ENCODE measurements around the gene SLC22A23.

SLC22A23 gene

GRCh38 chr6:3456898-3457709 is at the start of gene SLC22A23:
SLC22A23 (minus strand) TSS chr6:3457050; CDS start chr6:3456559, 491 bp downstream.
- DNase-seq = peak in 1 of 2 donors; percentile 20

GRCh38 chr6:3506200-3506599 is 49.4 kb upstream of the SLC22A23 start:
- DNase-seq = peak in 1 of 2 donors; percentile 20

- no peak for DNase-seq
Measured at GRCh38 chr6:3504938-3505805, 48.3 kb upstream of the SLC22A23 start.

GRCh38 chr6:3504354-3504753 is 47.5 kb upstream of the SLC22A23 start:
- no peak for DNase-seq

GRCh38 chr6:3501826-3502500 is 45.1 kb upstream of the SLC22A23 start:
- peak in 1 of 2 donors; percentile 10 for DNase-seq

GRCh38 chr6:3500262-3501014 is 43.6 kb upstream of the SLC22A23 start:
- DNase-seq = no peak

- DNase-seq = no peak
Measured at GRCh38 chr6:3499603-3500002, 42.8 kb upstream of the SLC22A23 start.

- DNase-seq = no peak
Measured at GRCh38 chr6:3496395-3496794, 39.5 kb upstream of the SLC22A23 start.

- no peak for DNase-seq
Measured at GRCh38 chr6:3494391-3495100, 37.7 kb upstream of the SLC22A23 start.

GRCh38 chr6:3490625-3490980 is 33.8 kb upstream of the SLC22A23 start:
- no peak for DNase-seq

- DNase-seq = no peak
Measured at GRCh38 chr6:3489961-3490624, 33.2 kb upstream of the SLC22A23 start.

- no peak for DNase-seq
Measured at GRCh38 chr6:3489027-3489757, 32.3 kb upstream of the SLC22A23 start.

- DNase-seq = no peak
Measured at GRCh38 chr6:3484946-3485345, 28.1 kb upstream of the SLC22A23 start.

- no peak for DNase-seq
Measured at GRCh38 chr6:3484192-3484591, 27.3 kb upstream of the SLC22A23 start.

- no peak for DNase-seq
Measured at GRCh38 chr6:3483675-3484074, 26.8 kb upstream of the SLC22A23 start.

GRCh38 chr6:3482869-3483268 is 26.0 kb upstream of the SLC22A23 start:
- DNase-seq = no peak

- DNase-seq = no peak
Measured at GRCh38 chr6:3481640-3482039, 24.8 kb upstream of the SLC22A23 start.

- no peak for DNase-seq
Measured at GRCh38 chr6:3480009-3480408, 23.2 kb upstream of the SLC22A23 start.

- no peak for DNase-seq
Measured at GRCh38 chr6:3473773-3474172, 16.9 kb upstream of the SLC22A23 start.

- DNase-seq = no peak
Measured at GRCh38 chr6:3471711-3472110, 14.9 kb upstream of the SLC22A23 start.

- DNase-seq = no peak
Measured at GRCh38 chr6:3471286-3471685, 14.4 kb upstream of the SLC22A23 start.
